IMR-90 (cell line): ENCODE measurements around the gene BTBD9. TPM values are rescaled to one million over a fixed set of nuclear protein-coding genes. Genes with fewer than 3 reads are reported as not detected.

Experiments used
- ATAC-seq: fragments of 200-7000 bp; cut with Tn5 transposase; 2 replicates; pipeline ENCODE4 v1.9.1; 2020; ENCODE audit warnings: low read depth, mild to moderate bottlenecking, moderate library complexity
- BruUV-seq: library from RNA; stranded (reverse); fragments of 400-500 nt; replicated peaks from 2 replicates; lab custom pipeline; 2021; lab: Mats Ljungman, UMichigan
- CTCF ChIA-PET: fragments of 300-600 bp; formaldehyde crosslinking; extraction: SDS; loops from one replicate; lab custom pipeline; 2021; ENCODE audit warnings: antibody characterized with exemption; lab: Yijun Ruan, JAX
- POLR2A ChIA-PET: fragments of 300-600 bp; sonication (Branson Sonifier 250); formaldehyde crosslinking; loops from one replicate; lab custom pipeline; 2022; ENCODE audit warnings: antibody characterized with exemption; ENCODE audit not compliant: unreplicated experiment; lab: Charles Lee
- DNase-seq: peaks from one replicate; pipeline ENCODE4 v3.0.0; 2013
- H2AFZ ChIP-seq: replicated peaks from 2 replicates; pipeline ENCODE3; 2013; ENCODE audit warnings: low read length, mild to moderate bottlenecking; ENCODE audit not compliant: poor library complexity
- H2AK5ac ChIP-seq: 2 replicates; pipeline ENCODE4 v1.6.1; 2013; ENCODE audit warnings: low read depth, low read length, inconsistent platforms
- H2AK9ac ChIP-seq: replicated peaks from 2 replicates; pipeline ENCODE3; 2013; ENCODE audit warnings: mild to moderate bottlenecking, low read depth, low read length, moderate library complexity; ENCODE audit not compliant: poor library complexity
- H2BK120ac ChIP-seq: 2 replicates; pipeline ENCODE4 v1.6.1; 2013; ENCODE audit warnings: low read depth, low read length, inconsistent platforms
- H2BK15ac ChIP-seq: 3 replicates; pipeline ENCODE4 v1.6.1; 2013; ENCODE audit warnings: low read depth, low read length, inconsistent platforms
- H2BK20ac ChIP-seq: 2 replicates; pipeline ENCODE4 v1.6.1; 2013; ENCODE audit warnings: low read depth, mild to moderate bottlenecking, inconsistent platforms, low read length, moderate library complexity
- H2BK5ac ChIP-seq: 2 replicates; pipeline ENCODE4 v1.6.1; 2013; ENCODE audit warnings: mild to moderate bottlenecking, low read depth, low read length, inconsistent platforms; ENCODE audit not compliant: poor library complexity, severe bottlenecking
- H3K14ac ChIP-seq: replicated peaks from 2 replicates; pipeline ENCODE4 v1.6.1; 2013; ENCODE audit warnings: low read depth, low read length, inconsistent platforms
- H3K18ac ChIP-seq: 2 replicates; pipeline ENCODE4 v1.6.1; 2013; ENCODE audit warnings: low read depth, low read length, control low read depth
- H3K23ac ChIP-seq: 2 replicates; pipeline ENCODE4 v1.6.1; 2013; ENCODE audit warnings: low read depth, low read length, inconsistent platforms
- H3K27ac ChIP-seq: 2 replicates; pipeline ENCODE4 v1.5.1; 2013; ENCODE audit warnings: mild to moderate bottlenecking, control low read depth, low read length; ENCODE audit not compliant: insufficient read depth
- H3K27me3 ChIP-seq: 2 replicates; pipeline ENCODE4 v1.6.1; 2013; ENCODE audit warnings: low read length; ENCODE audit not compliant: control insufficient read depth, insufficient read depth
- H3K36me3 ChIP-seq: 2 replicates; pipeline ENCODE4 v1.6.1; 2013; ENCODE audit warnings: low read length, mixed read lengths; ENCODE audit not compliant: control insufficient read depth, insufficient read depth
- H3K4ac ChIP-seq: 2 replicates; pipeline ENCODE4 v1.6.1; 2013; ENCODE audit warnings: low read depth, low read length, inconsistent platforms
- H3K4me1 ChIP-seq: 2 replicates; pipeline ENCODE4 v1.6.1; 2013; ENCODE audit warnings: low read length, mixed read lengths; ENCODE audit not compliant: control insufficient read depth, insufficient read depth
- H3K4me2 ChIP-seq: 2 replicates; pipeline ENCODE4 v1.6.1; 2013; ENCODE audit warnings: low read depth, mild to moderate bottlenecking, control low read depth, low read length, moderate library complexity
- H3K4me3 ChIP-seq: 2 replicates; pipeline ENCODE4 v1.5.1; 2013; ENCODE audit warnings: low read depth, mild to moderate bottlenecking, control low read depth, low read length, moderate library complexity; ENCODE audit not compliant: insufficient read depth
- H3K56ac ChIP-seq: 2 replicates; pipeline ENCODE4 v1.6.1; 2013; ENCODE audit warnings: low read length, inconsistent platforms; ENCODE audit not compliant: insufficient read depth; ENCODE audit errors: extremely low read depth
- H3K79me1 ChIP-seq, 2 experiments: 2 replicates each; pipeline ENCODE4 v1.6.1; 2013; ENCODE audit warnings: low read length in 2 of 2, inconsistent platforms in 1 of 2, low read depth in 1 of 2
- H3K9ac ChIP-seq: 2 replicates; pipeline ENCODE4 v1.6.1; 2013; ENCODE audit warnings: low read depth, low read length, control low read depth
- H3K9me1 ChIP-seq: 2 replicates; pipeline ENCODE4 v1.6.1; 2013; ENCODE audit warnings: low read length, inconsistent platforms; ENCODE audit not compliant: insufficient read depth
- H3K9me3 ChIP-seq: 2 replicates; pipeline ENCODE4 v1.6.1; 2013; ENCODE audit warnings: low read length; ENCODE audit not compliant: control insufficient read depth, insufficient read depth
- H4K20me1 ChIP-seq: 2 replicates; pipeline ENCODE4 v1.6.1; 2013; ENCODE audit warnings: low read length, inconsistent platforms; ENCODE audit not compliant: insufficient read depth
- H4K5ac ChIP-seq: 2 replicates; pipeline ENCODE4 v1.6.1; 2013; ENCODE audit warnings: mild to moderate bottlenecking, low read depth, low read length, control low read depth
- H4K8ac ChIP-seq, 2 experiments: 2 replicates each; pipeline ENCODE4 v1.6.1; 2013; ENCODE audit warnings: low read depth in 2 of 2, low read length in 2 of 2, control low read depth in 1 of 2, inconsistent platforms in 1 of 2
- H4K91ac ChIP-seq: 2 replicates; pipeline ENCODE4 v1.6.1; 2013; ENCODE audit warnings: low read depth, low read length, inconsistent platforms; ENCODE audit not compliant: insufficient read depth
- BHLHE40 ChIP-seq: fragments of 150-350 bp; IDR thresholded peaks from 2 replicates; pipeline ENCODE4 v1.6.1; 2016; ENCODE audit warnings: mild to moderate bottlenecking, low read depth, low read length
- CTCF ChIP-seq: conservative IDR thresholded peaks from 2 replicates; pipeline ENCODE4 v1.5.1; 2012; ENCODE audit warnings: mild to moderate bottlenecking, low read depth, low read length, improper control_type of control experiment
- FOS ChIP-seq: fragments of 150-350 bp; IDR thresholded peaks from 2 replicates; pipeline ENCODE4 v1.6.1; 2016; ENCODE audit warnings: low read depth, low read length
- MAFK ChIP-seq: IDR thresholded peaks from 2 replicates; pipeline ENCODE4 v1.6.1; 2012; ENCODE audit warnings: low read depth, low read length, improper control_type of control experiment
- MAZ ChIP-seq: IDR thresholded peaks from 2 replicates; pipeline ENCODE4 v1.6.1; 2012; ENCODE audit warnings: low read depth, mild to moderate bottlenecking, low read length, improper control_type of control experiment, moderate library complexity, borderline replicate concordance
- NFE2L2 ChIP-seq: fragments of 150-350 bp; IDR thresholded peaks from 2 replicates; pipeline ENCODE4 v1.6.1; 2016; ENCODE audit warnings: low read depth, mild to moderate bottlenecking, low read length
- POLR2A ChIP-seq: IDR thresholded peaks from 2 replicates; pipeline ENCODE4 v1.6.1; 2012; ENCODE audit warnings: mild to moderate bottlenecking, low read depth, low read length
- RAD21 ChIP-seq: IDR thresholded peaks from 2 replicates; pipeline ENCODE4 v1.6.1; 2012; ENCODE audit warnings: low read length, improper control_type of control experiment
- RCOR1 ChIP-seq: IDR thresholded peaks from 2 replicates; pipeline ENCODE4 v1.6.1; 2012; ENCODE audit warnings: mild to moderate bottlenecking, low read length, improper control_type of control experiment; ENCODE audit not compliant: insufficient replicate concordance
- WGBS, 2 experiments: methylation state at CpG; one replicate each; pipeline versions ENCODE4 v1.1.5 to v1.1.7; 2013; ENCODE audit warnings: missing lambda C conversion rate in 2 of 2; ENCODE audit not compliant: insufficient read length in 1 of 2; ENCODE audit errors: extremely low coverage in 2 of 2; 5-methylcytosine and 5-hydroxymethylcytosine counted together
- dilution Hi-C: fragments of 300-500 bp; cut with HindIII; formaldehyde crosslinking; loops from one replicate; pipeline ENCODE4 v1.14.3; 2018; ENCODE audit warnings: low sequenced_read_pairs; ENCODE audit not compliant: unreplicated experiment
- in situ Hi-C: fragments of 300-500 bp; cut with MboI; formaldehyde crosslinking; loops from 3 replicates; pipeline ENCODE4 v1.14.3; 2019; ENCODE audit warnings: low sequenced_read_pairs, inconsistent platforms, mixed read lengths
- intact Hi-C: fragments of 100-400 bp; cut with micrococcal nuclease; formaldehyde crosslinking; loops from 2 replicates; pipeline ENCODE4 v1.10.0; 2022
- polyA plus RNA-seq, 3 experiments: library from polyadenylated mRNA; depleted of rRNA; stranded (reverse); fragments of >200 nt; gene quantifications; 2 replicates each; pipeline ENCODE4 v1.2.3, GENCODE V29; 2012; ENCODE audit warnings: low replicate concordance in 1 of 3
- total RNA-seq: library from RNA; depleted of rRNA; stranded (reverse); fragments of >200 nt; gene quantifications from 2 replicates; pipeline ENCODE4 v1.2.3, GENCODE V29; 2012
- TF ChIP-seq, protein P1 (sequence below): fragments of 150-350 bp; IDR thresholded peaks from 2 replicates; pipeline ENCODE4 v1.6.1; 2017; ENCODE audit warnings: mild to moderate bottlenecking, antibody characterized with exemption, low read length, low read depth
- TF ChIP-seq, protein P2 (sequence below): fragments of 150-350 bp; IDR thresholded peaks from 2 replicates; pipeline ENCODE4 v1.6.1; 2016; ENCODE audit warnings: low read depth, mild to moderate bottlenecking, low read length, moderate library complexity, borderline replicate concordance

The BTBD9 gene
- total and polyA plus RNA-seq, 2 of the 4 experiments (the other 2 are of a cell fraction) = 4.1 to 22.0 TPM

- H3K18ac ChIP-seq = no peak overlapping the region
- no peak overlapping the region for H4K91ac ChIP-seq
- no peak overlapping the region for H2BK120ac ChIP-seq
- no peak overlapping the region for H2AK5ac ChIP-seq
- H2AFZ ChIP-seq = no peak overlapping the region
- no peak overlapping the region for H3K4me2 ChIP-seq
- H3K27ac ChIP-seq = no peak overlapping the region
- no peak overlapping the region for H3K9ac ChIP-seq
- H3K4me1 ChIP-seq = no peaks in the 10 kb centered on the region
- no peak overlapping the region for H3K4me3 ChIP-seq
- dilution Hi-C loops = no loop called here
- H2BK5ac ChIP-seq = no peak overlapping the region
- H3K79me1 ChIP-seq = no peaks in the 10 kb centered on the region
- no peak overlapping the region for H3K4ac ChIP-seq
- H3K27me3 ChIP-seq = no peaks in the 10 kb centered on the region
- H4K8ac ChIP-seq = no peak overlapping the region
- no peaks in the 10 kb centered on the region for H3K9me3 ChIP-seq
- POLR2A ChIA-PET = no interaction called here
- no peak overlapping the region for H3K56ac ChIP-seq
- no peak overlapping the region for H3K14ac ChIP-seq
- no peak overlapping the region for H2BK20ac ChIP-seq
- DNase-seq (no peak), ATAC-seq (no peak)
- no peak overlapping the region for H4K5ac ChIP-seq
- no peak for TF ChIP-seq NFE2L2
- TF ChIP-seq MAZ = no peak
- TF ChIP-seq BHLHE40 = no peak
- TF ChIP-seq RAD21 = no peak
- TF ChIP-seq FOS = no peak
- no peak for TF ChIP-seq CTCF
- no peak for TF ChIP-seq RCOR1
- TF ChIP-seq, protein P1, sequence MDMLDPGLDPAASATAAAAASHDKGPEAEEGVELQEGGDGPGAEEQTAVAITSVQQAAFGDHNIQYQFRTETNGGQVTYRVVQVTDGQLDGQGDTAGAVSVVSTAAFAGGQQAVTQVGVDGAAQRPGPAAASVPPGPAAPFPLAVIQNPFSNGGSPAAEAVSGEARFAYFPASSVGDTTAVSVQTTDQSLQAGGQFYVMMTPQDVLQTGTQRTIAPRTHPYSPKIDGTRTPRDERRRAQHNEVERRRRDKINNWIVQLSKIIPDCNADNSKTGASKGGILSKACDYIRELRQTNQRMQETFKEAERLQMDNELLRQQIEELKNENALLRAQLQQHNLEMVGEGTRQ = no peak
- TF ChIP-seq MAFK = no peak
- TF ChIP-seq POLR2A = no peak
- TF ChIP-seq, protein P2, sequence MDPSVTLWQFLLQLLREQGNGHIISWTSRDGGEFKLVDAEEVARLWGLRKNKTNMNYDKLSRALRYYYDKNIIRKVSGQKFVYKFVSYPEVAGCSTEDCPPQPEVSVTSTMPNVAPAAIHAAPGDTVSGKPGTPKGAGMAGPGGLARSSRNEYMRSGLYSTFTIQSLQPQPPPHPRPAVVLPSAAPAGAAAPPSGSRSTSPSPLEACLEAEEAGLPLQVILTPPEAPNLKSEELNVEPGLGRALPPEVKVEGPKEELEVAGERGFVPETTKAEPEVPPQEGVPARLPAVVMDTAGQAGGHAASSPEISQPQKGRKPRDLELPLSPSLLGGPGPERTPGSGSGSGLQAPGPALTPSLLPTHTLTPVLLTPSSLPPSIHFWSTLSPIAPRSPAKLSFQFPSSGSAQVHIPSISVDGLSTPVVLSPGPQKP = no peak
- intact Hi-C loops = no loop called here
- in situ Hi-C loops = no loop called here
- no TSS peak for BruUV-seq
- no peak overlapping the region for H2AK9ac ChIP-seq
- no peaks in the 10 kb centered on the region for H3K9me1 ChIP-seq
- H2BK15ac ChIP-seq = no peak overlapping the region
- H3K23ac ChIP-seq = no peak overlapping the region
- no peaks in the 10 kb centered on the region for H4K20me1 ChIP-seq
- CTCF ChIA-PET = no interaction called here
- no peaks in the 10 kb centered on the region for H3K36me3 ChIP-seq
- no CpG with 5 or more reads among the region's 6 CpGs for WGBS, 2 experiments
Observed at GRCh38 chr6:38452816-38453660, 186.7 kb downstream of the BTBD9 start.
